Measurements from ENCODE around the gene SPINK4.

Gene SPINK4

DNA sequence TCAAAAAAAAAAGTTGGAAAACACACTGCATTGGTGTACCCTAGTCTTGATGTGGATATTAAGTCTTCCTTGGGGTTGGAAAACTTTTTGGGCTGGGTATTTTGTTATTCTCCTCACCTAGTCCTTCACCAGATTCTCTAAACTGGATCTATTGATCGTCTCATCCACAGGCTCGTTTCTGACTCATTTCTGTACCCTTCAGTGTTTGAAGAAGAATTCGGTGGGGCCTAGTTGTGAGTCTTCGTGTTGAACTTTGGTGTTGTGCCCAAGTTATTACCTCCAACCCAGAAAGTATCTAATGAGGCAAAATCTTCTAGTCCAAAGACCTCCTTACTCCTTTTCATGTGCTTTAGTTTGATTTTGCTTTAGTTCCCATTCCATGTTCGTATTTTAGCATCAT lies 51.9 kb downstream of the SPINK4 start:
- no peak for DNase-seq (ENCODE audit: low spot score)

DNA sequence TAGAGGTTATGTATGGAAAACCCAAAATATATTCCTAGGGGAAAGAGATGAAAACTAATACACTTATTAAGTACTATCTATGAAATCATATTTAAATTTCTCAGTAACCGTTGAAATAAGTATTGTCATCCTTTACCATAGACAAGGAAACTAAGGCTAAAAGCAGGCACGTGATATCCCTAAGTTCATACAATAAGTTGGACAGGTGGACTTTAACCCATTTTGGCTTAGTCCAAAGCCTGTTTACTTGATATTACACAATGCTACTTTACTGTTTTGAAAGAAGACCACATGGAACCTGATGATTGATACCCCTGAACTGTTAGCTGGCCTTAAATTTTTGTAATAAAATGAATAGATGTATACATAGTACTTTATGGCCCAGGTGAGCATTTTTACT lies 53.8 kb downstream of the SPINK4 start:
- DNase-seq (ENCODE audit: low spot score) = no peak

DNA sequence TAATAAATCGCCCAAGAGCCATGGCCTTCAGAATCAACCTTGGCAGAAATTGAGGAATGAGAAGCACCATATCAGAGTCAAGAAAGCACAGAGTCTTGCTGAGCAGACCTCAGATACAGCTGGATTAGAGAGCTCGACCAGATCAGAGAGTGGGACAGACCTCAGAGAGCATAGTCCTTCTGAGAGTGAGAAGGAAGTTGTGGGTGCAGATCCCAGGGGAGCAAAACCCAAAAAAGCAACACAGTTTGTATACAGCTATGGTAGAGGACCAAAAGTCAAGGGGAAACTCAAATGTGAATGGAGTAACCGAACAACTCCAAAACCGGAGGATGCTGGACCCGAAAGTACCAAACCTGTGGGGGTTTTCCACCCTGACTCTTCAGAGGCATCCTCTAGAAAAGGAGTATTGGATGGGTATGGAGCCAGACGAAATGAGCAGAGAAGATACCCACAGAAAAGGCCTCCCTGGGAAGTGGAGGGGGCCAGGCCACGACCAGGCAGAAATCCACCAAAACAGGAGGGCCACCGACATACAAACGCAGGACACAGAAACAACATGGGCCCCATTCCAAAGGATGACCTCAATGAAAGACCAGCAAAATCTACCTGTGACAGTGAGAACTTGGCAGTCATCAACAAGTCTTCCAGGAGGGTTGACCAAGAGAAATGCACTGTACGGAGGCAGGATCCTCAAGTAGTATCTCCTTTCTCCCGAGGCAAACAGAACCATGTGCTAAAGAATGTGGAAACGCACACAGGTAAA lies 54.9 kb downstream of the SPINK4 start:
- no peak for DNase-seq (ENCODE audit: low spot score)

DNA sequence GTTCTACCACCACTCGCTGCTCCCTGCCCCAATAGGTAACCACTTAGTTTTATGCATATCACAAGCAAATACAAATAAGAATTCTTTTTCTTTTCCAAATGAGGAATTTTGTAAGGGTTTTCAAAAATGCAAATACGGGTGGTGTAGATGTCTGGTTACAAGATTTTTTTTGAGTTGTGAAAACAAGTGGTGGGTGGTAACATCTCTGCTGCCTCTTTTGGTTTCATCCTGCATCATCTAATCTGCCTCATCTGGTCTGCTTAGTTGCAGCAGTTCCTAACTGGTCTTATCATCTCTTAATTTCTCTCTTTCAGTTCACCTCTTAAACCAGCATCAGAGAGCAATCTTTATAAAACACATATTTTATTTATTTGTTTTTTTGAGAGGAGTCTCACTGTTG lies 55.6 kb downstream of the SPINK4 start:
- DNase-seq (ENCODE audit: low spot score) = no peak

DNA sequence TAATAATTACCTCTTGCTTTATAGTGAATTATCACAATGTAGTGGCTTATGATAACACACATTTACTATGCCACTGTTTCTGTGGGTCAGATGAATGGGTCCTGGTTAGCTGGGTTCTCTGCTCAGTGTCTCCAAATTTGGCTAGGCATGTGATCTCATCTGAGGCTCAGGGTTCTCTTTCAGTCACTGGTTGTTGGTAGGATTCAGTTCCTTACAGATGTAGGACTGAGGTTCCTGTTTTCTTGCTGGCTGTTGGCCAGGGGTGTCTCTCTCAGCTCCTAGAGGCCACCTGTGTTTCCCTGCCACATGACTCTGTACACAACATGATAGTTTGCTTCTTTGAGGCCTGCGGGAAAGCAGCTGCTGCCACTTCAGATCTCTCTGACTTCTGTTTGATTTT lies 57.5 kb downstream of the SPINK4 start:
- DNase-seq (ENCODE audit: low spot score) = no peak

Measured in CD4-positive, alpha-beta T cell treated with Interleukin-15 for 4 hours (primary cell).